Stimulated activated memory B cell treated with anti-CD40 and anti-IgM and Interleukin-4, amounts not matched to agents 10 μg/mL and 1 μg/mL and 100 μg/mL, for 72 hours (primary cell): Measurements from ENCODE around the gene NRBP1.

Source experiments
- ATAC-seq: fragments of 150-1000 bp; cut with Tn5 transposase; 2 replicates; pipeline ENCODE4 v1.10.0; 2021
- H3K27ac Mint-ChIP-seq: one replicate; pipeline ENCODE4 v1.8.0; 2022; ENCODE audit warnings: mild to moderate bottlenecking, mixed read lengths
- H3K27me3 Mint-ChIP-seq: one replicate; pipeline ENCODE4 v1.8.0; 2022; ENCODE audit warnings: mixed read lengths
- H3K36me3 Mint-ChIP-seq: one replicate; pipeline ENCODE4 v1.8.0; 2022; ENCODE audit warnings: mixed read lengths
- H3K4me1 Mint-ChIP-seq: one replicate; pipeline ENCODE4 v1.8.0; 2022; ENCODE audit warnings: mixed read lengths
- H3K4me3 Mint-ChIP-seq: one replicate; pipeline ENCODE4 v1.8.0; 2022; ENCODE audit warnings: mild to moderate bottlenecking, moderate library complexity, mixed read lengths
- H3K9me3 Mint-ChIP-seq: one replicate; pipeline ENCODE4 v1.8.0; 2022; ENCODE audit warnings: mixed read lengths

NRBP1 gene

DNA sequence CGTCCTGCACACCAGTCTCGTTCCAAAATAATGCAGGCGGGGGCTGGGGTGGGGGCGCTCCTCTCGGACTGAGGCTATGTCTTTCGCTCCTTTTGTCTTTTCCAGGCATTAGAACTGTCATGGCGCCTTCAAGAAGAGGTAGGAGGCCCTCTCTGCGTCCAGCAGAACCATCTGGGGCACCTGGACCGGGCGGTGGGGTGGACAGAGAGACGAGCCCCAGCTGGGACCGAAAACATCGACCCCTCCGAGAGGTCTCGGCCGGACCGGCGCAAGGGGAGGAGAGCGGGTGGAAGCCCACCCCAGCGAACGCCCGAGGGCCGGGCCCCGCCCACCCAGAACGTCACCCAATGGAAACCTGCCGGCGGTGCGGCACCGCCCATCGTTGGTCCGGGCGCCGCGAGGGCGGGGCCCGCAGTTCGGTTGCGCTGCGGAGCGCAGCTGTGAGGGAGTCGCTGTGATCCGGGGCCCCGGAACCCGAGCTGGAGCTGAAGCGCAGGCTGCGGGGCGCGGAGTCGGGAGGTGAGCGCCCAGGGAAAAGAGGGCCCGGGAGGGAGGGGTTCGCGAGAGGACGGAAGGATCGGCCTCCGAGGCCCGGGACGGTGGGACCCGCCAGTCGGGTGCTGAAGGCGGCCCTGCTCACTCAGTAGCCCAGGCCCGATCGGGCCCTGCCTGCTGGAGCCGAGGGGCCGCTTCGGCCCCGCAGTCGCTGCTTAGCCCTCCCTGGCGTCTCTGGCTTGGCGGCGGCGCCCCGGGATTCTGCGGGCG is at the start of gene NRBP1:
Gene NRBP1 (plus strand): TSS at position 419 of the 765 bp plus-strand sequence. CDS start 4,643 bp downstream, outside the sequence.
- ATAC-seq = peak; percentile 98
- Mint-ChIP-seq H3K9me3 (no peaks in the 10 kb centered on the region), H3K4me3 (peak within 1 kb of the TSS; percentile 100), H3K36me3 (peaks cover 5% of the 10 kb centered on the region), H3K27me3 (no peaks in the 10 kb centered on the region), H3K27ac (peak within 1 kb of the TSS; percentile 99), H3K4me1 (peaks cover 39% of the 10 kb centered on the region)

DNA sequence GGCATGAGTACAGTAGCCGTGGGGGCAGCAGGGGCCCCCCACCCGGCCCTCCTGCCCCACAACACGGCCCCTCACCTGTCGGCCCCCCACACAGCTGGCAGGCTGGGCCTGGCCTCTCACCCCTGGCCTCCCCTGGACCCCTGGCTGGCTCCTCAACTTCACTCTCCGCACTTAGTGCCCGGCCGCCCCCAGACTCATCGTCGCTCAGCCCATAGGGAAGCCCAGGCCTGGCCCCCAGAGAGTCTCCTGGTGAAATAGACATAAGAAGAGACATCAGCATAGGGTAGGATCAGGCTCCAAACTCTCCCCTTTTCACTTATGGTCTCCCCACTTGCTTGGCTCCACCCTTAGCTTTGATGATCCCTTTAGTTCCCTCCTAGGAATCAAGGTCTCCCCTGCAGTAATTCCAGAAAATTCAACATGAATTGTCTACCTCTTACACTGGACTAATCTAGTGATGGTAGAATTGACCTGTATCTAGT is 49.6 kb upstream of the NRBP1 start:
- Mint-ChIP-seq H3K27ac (peak overlapping the region; percentile 96), H3K4me3 (peak overlapping the region; percentile 81), H3K36me3 (peaks cover 58% of the 10 kb centered on the region), H3K9me3 (no peaks in the 10 kb centered on the region), H3K4me1 (peaks cover 43% of the 10 kb centered on the region), H3K27me3 (no peaks in the 10 kb centered on the region)
- no peak for ATAC-seq

DNA sequence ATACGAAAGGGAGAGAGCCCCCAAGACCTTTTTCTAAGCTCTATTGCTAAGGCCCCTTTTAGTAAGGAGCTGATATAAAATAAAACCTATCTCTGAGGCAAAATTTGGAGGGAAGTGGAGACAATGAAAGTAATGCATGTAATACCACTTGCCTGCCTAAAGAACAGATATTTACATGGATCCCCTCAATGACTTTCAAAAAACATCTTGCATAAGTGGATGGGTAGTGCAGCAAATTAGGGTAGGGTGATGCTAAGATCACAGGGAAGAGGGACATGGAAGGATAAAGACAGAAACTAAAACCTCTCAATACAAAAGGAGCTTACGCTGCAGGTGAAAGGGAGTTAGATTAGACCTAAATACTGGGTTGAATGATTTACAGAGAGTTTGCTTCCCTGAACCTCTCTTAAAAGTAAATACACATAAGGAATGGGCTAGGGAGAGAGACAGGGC is 49.0 kb upstream of the NRBP1 start:
- Mint-ChIP-seq H3K27ac (peak overlapping the region; percentile 96), H3K4me3 (peak overlapping the region; percentile 81), H3K27me3 (no peaks in the 10 kb centered on the region), H3K9me3 (no peaks in the 10 kb centered on the region), H3K36me3 (peaks cover 62% of the 10 kb centered on the region), H3K4me1 (peaks cover 47% of the 10 kb centered on the region)
- ATAC-seq = no peak

DNA sequence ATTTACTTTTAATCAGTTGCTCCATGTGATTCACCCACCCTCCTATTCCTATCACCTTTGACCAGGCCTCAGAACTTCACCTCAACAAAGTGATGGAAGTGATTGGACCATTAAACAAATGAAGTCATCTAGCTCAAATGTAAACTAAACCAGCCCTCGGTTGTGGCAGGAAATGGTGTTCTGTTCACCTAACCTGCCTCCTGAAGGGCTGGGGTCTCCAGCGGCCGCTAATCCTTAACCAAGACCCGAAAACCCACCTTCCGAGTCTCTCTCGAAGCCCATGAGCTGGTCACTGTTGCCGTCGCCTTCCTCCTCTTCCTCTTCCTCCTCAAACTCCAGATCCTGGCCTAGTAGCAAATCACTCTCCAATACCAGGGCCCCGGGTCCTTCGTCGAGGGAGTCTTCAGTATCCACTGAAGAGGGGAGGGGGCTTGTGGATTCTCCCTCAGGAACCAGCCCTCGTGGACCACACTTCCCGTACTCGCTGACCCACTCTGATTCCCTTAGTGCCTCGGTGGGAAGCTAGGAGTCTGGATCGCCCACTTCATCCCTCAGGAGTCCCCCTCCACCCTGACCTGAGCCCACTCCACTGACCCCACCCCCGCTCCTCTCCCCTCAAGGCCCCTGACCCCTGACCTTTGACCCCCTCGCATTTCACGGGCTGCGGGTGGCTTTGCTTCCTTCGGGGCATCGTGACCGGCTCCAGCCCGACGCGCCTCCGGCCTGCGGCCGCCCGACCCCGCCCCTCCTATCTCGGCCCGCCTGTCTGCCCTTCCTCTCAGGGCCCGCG is 48.4 kb upstream of the NRBP1 start:
- Mint-ChIP-seq H3K27me3 (no peaks in the 10 kb centered on the region), H3K4me1 (peaks cover 47% of the 10 kb centered on the region), H3K9me3 (no peaks in the 10 kb centered on the region), H3K4me3 (peak overlapping the region; percentile 81), H3K27ac (peak overlapping the region; percentile 96), H3K36me3 (peaks cover 62% of the 10 kb centered on the region)
- ATAC-seq = peak; percentile 75

DNA sequence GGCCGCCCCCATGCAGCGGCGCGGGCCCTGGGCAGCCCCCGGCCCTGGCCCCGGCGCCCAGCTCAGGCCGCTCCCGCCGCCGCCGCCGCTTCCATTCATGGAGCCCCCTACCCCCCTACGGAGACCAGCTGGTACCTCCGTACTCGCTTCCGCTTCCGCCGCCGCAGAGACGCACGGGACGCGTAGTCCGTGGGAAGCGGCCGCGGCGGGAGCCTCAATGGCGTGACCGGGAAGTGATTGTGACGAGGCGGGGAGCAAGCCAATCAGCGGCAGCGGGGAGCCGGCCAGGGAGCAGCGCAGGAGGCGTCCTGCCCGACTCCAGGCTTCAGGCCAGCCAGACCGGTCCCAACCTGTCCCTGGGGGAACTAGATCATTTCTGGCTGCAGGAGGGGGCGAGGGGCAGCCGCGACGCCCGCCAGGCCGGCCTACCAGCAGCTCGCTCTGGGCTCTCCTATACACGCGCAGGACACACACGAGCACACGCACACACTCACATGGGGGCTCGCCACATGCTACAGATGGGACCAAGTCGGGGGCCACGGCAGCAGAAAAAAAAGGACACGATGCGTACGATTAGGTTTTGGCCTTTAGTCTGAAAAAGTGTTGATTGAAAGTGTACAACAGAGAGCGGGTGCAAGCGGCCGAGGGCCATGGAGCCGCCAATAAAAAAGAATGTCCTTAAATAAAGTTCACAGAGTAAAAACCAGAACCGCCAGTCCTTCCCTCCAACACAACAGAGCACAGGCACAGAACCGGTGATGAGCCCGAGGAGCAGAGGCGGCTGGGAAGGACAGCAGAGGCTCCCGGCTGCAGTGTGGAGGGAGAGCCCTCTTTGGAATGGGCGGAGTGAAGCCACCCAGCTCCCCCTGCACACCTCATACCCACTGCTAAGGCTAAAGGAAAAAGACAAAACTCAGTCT is 47.5 kb upstream of the NRBP1 start, which contains the start of gene ZNF513:
Gene ZNF513 (minus strand): TSS at position 109 of the 920 bp plus-strand sequence. CDS start 208 bp downstream, outside the sequence.
- Mint-ChIP-seq H3K36me3 (peaks cover 62% of the 10 kb centered on the region), H3K27me3 (no peaks in the 10 kb centered on the region), H3K4me3 (peak within 1 kb of the TSS; percentile 81), H3K4me1 (peaks cover 47% of the 10 kb centered on the region), H3K27ac (peak within 1 kb of the TSS; percentile 96), H3K9me3 (no peaks in the 10 kb centered on the region)
- peak; percentile 96 for ATAC-seq

DNA sequence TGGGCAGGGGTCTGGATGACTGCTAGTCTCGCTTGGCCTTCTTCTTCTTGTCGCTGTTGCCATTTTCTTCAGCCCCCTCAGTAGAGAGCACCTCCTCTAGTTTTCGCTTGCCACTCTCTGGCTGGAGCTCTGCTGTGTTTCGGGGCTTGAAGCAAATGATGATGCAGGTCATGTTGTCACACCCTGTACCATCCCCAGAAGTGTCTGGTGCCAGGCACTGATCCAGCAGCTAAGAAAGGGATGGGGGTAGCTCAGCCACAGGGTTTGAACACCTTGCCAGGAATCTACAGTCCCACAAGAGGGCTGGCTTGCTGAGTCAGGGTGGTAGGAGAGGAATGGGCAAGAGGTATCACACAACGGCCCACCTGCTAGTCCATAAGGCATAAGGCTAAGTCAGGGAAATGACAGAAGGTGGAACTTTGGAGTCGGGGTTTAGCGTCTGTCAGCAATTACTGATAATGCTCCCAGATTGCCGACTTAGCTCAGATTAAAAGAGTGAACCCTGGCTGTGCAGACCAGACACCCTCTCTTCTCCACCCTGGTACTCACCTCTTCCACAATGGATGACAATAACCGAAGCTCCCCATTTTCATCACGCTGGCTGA is 46.8 kb upstream of the NRBP1 start:
- peaks cover 44% of the 10 kb centered on the region for H3K4me1 Mint-ChIP-seq
- H3K4me3 Mint-ChIP-seq = peak overlapping the region; percentile 81
- no peak for ATAC-seq
- peaks cover 56% of the 10 kb centered on the region for H3K36me3 Mint-ChIP-seq
- no peaks in the 10 kb centered on the region for H3K9me3 Mint-ChIP-seq
- H3K27ac Mint-ChIP-seq = peak overlapping the region; percentile 96
- H3K27me3 Mint-ChIP-seq = no peaks in the 10 kb centered on the region

DNA sequence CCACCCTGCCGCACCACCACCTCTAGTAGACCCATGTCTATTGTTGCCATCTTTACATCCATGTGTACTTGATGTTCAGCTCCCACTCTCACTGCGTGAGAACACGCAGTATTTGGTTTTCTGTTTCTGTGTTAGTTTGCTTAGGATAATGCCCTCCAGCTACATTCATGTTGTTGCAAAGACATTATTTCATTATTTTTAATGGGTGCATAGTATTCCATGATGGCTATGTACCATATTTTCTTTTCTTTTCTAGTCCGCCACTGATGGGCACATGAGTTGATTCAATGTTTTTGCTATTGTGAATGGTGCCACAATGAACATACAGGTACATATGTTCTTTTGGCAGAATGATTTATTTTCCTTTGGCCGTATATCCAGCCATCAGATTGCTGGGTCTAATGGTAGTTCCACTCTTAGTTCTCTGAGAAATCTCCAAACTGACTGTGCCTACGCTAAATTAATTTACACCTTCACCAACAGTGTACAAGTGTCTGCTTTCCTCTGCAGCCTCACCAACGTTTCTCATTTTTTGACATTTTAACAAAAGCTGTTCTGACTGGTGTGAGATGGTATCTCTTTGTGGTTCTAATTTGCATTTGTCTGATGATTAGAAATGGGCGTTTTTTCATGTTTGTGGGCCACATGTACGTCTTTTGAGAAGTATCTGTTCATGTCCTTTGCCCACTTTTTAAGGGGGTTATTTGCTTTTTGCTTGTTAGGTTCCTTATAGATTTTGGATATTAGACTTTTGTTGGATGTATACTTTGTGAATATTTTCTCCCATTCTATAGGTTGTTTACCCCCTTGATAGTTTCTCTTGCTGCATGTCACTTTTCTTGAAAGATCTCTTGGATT is 37.4 kb upstream of the NRBP1 start:
- H3K4me1 Mint-ChIP-seq = peaks cover 8% of the 10 kb centered on the region
- H3K27me3 Mint-ChIP-seq = no peaks in the 10 kb centered on the region
- no peak overlapping the region for H3K4me3 Mint-ChIP-seq
- no peak for ATAC-seq
- H3K27ac Mint-ChIP-seq = no peak overlapping the region
- H3K9me3 Mint-ChIP-seq = no peaks in the 10 kb centered on the region
- H3K36me3 Mint-ChIP-seq = peaks cover 36% of the 10 kb centered on the region

DNA sequence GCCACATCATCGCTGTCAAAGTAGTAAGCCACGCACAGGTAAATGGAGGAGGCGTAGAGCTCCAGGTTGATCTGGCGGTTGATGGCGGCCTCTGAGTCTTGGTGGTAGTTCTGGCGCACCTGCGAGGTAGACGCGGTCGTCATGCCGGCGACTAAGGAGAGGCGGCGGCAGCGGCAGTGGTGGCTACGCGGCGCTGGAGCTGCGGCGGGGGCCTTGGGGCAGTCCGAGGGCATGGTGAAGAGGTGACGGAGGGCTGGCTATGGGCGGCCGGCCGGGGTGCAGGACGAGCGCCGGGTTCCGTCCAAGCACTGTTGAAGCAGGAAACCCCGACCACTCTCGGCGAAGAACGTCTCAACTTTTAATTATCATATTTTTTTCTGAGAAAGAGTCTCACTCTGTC is 35.2 kb upstream of the NRBP1 start:
- Mint-ChIP-seq H3K36me3 (peaks cover 35% of the 10 kb centered on the region), H3K27ac (no peak overlapping the region), H3K4me3 (no peak overlapping the region), H3K9me3 (no peaks in the 10 kb centered on the region), H3K27me3 (no peaks in the 10 kb centered on the region), H3K4me1 (peaks cover 19% of the 10 kb centered on the region)
- ATAC-seq = no peak

DNA sequence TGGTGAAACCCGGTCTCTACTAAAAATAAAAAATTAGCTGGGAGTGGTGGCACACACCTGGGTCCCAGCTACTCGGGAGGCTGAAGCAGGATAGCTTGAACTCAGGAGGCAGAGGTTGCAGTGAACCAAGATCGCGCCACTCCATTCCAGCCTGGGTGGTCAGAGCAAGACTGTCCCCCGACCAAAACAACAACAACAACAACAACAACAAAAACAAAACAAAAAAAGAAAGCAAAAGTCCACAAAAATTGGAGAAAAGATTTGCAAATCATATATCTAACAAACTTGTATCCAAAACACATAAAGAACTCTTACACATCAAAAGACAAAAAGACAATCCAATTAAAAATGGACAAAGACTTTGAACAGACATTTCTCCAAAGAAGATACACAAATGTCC is 29.5 kb upstream of the NRBP1 start:
- H3K4me1 Mint-ChIP-seq = peaks cover 42% of the 10 kb centered on the region
- no peak overlapping the region for H3K4me3 Mint-ChIP-seq
- H3K27ac Mint-ChIP-seq = no peak overlapping the region
- H3K27me3 Mint-ChIP-seq = no peaks in the 10 kb centered on the region
- H3K9me3 Mint-ChIP-seq = no peaks in the 10 kb centered on the region
- no peak for ATAC-seq
- peaks cover 29% of the 10 kb centered on the region for H3K36me3 Mint-ChIP-seq

DNA sequence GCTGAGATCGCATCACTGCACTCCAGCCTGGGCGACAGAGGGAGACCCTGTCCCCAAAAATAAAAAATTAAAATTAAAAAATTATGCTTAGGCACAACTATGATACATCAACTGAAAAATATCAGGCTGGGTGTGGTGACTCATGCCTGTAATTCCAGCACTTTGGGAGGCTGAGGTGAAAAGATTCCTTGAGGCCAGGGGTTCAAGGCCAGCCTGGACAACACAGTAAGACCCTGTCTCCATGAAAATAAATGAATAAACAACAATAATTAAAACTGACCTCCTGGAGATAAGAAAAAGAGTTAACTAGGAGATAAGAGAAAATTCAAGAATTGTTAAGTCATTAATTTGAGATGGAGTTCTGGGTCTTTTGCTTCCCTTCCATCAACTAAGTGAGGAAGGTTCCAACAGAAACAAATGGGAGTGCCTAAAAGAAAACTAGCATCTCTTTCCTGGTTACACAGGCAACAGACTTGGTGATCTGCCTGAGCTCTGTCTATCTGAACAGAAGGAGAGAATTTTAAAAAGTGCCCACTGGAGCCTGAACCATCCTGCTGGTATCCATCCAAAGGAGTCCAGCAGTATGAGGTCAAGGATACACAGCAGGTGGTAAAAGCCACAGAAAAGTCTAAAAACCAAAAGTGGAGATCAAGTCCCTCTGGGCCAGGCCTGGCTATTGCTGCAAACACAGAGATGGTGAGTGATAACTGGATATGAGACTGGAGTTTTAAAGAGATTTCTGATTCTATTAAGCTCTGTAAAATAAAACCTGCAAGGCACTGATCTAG is 27.9 kb upstream of the NRBP1 start:
- no peak for ATAC-seq
- no peaks in the 10 kb centered on the region for H3K9me3 Mint-ChIP-seq
- H3K27ac Mint-ChIP-seq = peak overlapping the region; percentile 62
- H3K4me1 Mint-ChIP-seq = peaks cover 39% of the 10 kb centered on the region
- no peaks in the 10 kb centered on the region for H3K27me3 Mint-ChIP-seq
- no peak overlapping the region for H3K4me3 Mint-ChIP-seq
- H3K36me3 Mint-ChIP-seq = peaks cover 28% of the 10 kb centered on the region

DNA sequence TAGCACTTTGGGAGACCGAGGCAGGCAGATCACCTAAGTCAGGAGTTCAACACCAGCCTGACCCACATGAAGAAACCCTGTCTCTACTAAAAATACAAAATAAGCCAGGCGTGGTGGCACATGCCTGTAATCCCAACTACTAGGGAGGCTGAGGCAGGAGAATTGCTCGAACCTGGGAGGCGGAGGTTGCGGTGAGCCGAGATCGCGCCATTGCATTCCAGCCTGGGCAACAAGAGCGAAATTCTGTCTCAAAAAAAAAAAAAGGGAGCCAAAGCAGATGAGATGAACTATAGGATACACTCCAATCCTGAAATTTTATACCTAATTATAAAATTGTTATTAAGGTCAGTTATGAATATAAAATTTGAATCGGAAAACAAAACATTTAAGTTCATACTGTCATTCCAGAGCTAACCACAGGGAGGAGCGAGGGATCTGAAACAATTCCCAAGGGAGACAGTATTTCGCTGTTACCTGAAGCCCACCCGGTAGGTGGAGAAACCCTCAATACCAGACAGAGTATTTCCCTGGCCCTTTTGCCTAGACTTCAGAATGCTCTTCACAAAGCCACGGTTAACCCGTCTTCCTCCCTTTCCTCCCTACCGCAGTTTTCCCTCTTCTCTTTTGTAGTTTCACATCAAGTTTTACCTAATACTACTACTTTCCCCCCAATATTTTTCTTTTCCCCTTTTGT is 20.5 kb upstream of the NRBP1 start:
- H3K4me1 Mint-ChIP-seq = peaks cover 33% of the 10 kb centered on the region
- H3K27ac Mint-ChIP-seq = peak overlapping the region; percentile 75
- peaks cover 10% of the 10 kb centered on the region for H3K27me3 Mint-ChIP-seq
- peaks cover 3% of the 10 kb centered on the region for H3K9me3 Mint-ChIP-seq
- no peak for ATAC-seq
- H3K36me3 Mint-ChIP-seq = peaks cover 6% of the 10 kb centered on the region
- peak overlapping the region; percentile 86 for H3K4me3 Mint-ChIP-seq

DNA sequence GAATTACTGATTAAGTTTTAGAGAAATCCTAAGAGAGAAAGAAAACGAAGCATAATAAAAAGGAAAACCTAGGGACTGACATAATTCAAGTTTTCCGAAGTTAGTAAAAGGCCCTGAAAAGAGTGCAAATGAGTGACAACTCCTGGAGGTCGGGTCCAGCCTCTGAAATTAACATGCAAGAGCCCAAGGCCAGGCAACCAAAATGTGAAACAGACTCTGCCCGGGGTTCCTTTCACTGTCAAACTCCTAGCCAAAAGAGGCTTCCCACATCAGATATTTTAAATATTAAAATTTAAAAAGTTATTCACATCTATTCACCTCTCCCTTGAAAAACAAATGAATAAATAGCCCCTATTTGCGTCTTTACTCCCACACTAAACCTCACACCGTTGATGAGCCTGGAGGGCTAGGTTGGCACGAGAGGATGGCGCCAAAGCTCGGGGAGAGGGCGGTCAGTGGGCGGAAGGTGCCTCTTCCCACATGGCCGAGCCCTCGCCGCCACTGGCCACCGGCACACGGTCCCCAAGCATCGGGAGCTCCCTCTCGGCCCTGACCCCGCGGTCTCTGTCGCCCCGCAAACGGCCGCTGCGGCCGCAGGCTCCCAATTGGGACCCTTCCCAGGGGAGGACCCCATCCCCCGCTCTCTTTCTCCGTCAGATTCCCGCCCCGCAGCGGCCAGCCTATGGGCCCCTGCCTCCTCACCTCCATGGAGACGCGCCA is 19.7 kb upstream of the NRBP1 start:
- Mint-ChIP-seq H3K36me3 (peaks cover 6% of the 10 kb centered on the region), H3K9me3 (peaks cover 3% of the 10 kb centered on the region), H3K27me3 (peaks cover 10% of the 10 kb centered on the region), H3K4me1 (peaks cover 33% of the 10 kb centered on the region), H3K4me3 (peak overlapping the region; percentile 86), H3K27ac (peak overlapping the region; percentile 75)
- peak; percentile 54 for ATAC-seq
